Activated CD8-positive, alpha-beta memory T cell treated with anti-CD3 and anti-CD28 coated beads for 48 hours (primary cell): ENCODE measurements around the gene NTM.
"Not testable (repeated sequence)": the region's sequence is repeated elsewhere in the genome, so short reads cannot be mapped to it uniquely, and the experiment has no call there.

ENCODE experiments used
- DNase-seq, 3 experiments: peaks; one replicate each; pipeline ENCODE4 v3.0.0-alpha.2; 2020; ENCODE audit warnings: low read depth in 2 of 3, low spot score in 2 of 3

NTM gene

DNA sequence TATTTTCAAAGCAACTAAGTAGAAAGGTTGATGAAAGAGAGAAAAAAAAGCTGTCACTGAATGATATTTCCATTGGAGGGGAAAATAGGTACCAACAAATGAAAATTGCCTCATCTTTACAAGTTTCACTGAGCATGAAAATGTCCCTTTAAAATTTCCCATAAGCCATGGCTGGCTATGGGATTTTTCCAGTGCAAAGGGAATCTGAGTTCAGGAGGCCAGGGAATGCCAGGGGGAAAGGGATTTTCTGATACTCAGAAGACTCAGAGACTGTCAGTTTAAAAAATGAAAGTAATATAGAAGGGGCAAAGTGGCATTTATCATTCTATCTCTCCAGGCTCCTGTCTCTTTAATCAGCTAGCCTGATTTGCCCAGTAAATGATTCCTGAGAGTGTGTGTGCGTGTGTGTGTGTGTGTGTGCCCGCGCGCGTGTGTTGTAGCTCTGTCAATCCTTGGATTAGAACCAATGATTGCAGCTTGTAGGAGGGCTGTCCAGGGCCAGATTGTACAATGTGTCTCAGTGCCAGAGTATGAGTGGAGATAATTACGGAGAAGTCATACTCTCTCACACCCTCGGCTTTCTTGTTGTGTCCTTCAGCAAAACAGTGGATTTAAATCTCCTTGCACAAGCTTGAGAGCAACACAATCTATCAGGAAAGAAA, at the start of gene NTM:
Gene NTM (plus strand): TSS at position 526 of the 662 bp plus-strand sequence.
- DNase-seq: no peak

- no peak for DNase-seq
These were observed 45.4 kb upstream of the NTM start for GRCh38 chr11:131324921-131325570.

DNA sequence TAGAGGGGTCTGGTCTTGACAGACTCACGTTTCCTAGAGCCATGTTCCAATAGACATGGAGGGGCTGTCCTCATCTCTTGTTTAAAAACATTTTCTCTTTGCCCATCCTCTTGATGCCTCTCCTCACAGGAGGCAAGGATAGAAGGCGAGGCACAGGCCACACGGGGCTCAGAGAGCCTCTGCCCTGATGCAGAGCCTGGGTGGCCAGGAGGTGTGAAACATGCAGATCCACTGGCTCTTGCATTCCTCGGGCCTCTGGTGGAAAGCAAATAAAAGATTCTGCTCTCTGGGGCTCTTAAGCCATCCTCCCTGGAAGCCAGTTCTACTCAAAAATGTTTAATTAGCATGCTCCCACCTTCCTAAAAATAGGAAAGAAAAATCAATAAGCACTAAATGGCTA, 43.6 kb upstream of the NTM start:
- no peak for DNase-seq

DNA sequence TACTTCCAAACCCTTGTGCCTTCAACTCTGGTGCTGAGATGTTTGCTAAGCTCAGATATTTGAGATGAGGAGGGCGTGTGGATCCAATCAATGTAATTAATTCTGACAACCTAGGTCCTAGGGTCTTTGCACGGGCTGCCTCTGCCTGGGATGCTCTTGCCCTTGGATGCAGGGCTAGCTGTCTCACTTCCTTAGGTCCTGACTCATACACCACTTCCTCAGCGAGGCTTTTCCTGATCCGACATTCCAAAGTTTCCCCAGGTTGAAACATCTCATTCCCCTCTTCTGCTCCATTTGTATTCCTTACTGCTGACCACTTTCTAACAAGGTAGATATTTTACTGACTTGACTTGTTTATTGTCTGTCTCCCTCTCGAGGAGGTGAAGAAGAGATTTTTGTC, 43.0 kb upstream of the NTM start:
- DNase-seq: no peak

GRCh38 chr11:131328843-131329242, 41.6 kb upstream of the NTM start:
- DNase-seq: no peak

- DNase-seq: no peak
These were observed 39.4 kb upstream of the NTM start for GRCh38 chr11:131331010-131331409.

GRCh38 chr11:131331546-131331945, 38.9 kb upstream of the NTM start:
- no peak for DNase-seq

DNA sequence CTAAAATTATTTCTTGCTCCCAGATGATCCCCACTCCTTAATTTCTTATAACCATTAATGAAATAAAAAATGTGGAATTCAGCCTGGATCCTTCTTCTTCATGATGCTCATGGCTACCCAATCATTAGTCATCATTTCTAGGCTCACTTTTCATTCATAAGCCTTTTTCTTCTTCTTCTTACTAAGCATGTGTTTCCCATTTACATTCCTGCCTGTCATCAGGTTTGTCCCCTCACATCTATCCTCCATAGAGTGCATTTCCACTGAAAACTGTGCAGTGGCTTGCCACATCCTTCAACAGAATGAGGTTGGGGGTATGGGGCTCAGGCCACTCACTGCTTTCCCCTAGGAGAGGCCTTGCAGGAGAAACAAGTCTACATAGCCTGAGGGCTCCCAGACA, 35.8 kb upstream of the NTM start:
- no peak for DNase-seq

DNA sequence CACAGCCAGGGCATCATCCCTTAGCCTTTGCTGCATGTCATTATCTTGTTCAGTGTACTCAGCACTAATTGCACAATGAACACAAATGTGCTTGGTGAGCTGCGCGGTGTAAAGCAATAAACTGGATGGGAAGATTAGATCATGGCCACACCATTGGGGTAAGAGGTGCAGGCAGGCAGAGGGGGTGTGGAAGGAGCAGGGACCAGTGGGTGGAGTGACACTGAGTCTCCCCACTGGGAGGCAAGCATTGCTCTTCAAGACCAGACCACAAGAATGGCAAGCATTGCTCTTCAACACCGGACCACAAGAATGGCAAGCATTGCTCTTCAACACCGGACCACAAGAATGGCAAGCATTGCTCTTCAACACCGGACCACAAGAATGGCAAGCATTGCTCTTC, 28.5 kb upstream of the NTM start:
- not testable (repeated sequence) for DNase-seq

DNA sequence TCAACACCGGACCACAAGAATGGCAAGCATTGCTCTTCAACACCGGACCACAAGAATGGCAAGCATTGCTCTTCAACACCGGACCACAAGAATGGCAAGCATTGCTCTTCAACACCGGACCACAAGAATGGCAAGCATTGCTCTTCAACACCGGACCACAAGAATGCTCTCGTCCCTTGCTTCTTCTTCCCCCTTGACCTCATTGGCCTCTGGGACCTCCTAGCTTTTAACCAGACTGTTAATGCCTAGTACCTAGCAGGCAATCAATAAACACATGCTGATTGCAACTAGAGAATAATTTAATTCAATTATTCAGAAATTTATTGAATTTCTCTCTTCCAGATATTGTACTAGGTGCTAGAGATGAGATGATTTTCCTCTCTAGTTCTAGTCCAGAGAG, 28.0 kb upstream of the NTM start:
- not testable (repeated sequence) for DNase-seq

DNA sequence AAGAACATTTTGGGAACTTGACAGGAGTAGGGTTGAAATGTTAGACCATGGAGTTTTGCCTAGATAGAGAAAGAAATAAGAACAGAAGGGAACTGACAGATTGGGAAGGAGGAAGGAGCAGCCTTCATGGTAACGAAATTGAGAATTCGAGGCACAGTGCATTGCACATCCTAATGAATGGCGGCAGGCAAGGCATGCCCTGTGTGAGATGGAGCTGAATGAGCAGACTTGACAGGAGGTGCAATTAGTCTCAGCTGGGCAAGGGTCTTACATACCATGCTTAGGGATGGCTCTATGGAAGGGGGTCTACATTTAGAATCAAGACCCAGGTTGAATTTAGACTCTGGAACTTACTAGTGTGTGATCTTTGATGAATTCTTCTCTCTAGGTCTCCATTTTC, 25.0 kb upstream of the NTM start:
- DNase-seq: no peak

DNA sequence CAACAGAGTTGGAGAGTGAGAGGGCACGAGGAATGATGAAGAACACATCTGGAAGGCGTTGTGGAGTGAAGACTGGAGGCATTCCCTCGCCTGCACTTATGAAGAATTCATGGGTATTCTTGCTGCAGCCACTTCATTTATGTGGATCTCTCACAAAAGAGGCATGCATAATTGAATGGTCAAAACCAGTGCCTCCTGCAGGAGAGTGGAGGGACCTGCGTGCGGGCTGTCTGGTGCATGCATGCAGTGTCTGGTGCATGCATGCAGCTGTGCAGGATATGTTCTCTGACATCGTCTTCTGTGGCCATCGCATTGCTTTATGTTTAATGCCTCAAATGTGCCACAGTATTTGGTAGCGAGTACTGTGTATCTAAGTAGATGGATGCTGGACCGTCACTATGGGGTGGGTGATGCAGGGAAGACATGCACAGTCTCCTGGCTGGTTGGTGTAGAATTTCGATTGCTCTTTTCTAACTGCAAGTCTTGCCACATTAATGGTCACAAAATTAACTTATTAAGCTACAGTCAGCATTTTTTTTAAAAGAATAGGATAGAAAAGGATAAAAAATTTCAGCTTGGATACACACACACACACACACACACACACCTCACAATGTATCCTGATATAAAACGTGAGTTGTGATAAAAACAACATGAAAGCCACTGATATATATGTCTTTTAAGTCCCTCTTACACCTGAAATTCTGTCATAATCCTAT, 20.9 kb upstream of the NTM start:
- DNase-seq: no peak

DNA sequence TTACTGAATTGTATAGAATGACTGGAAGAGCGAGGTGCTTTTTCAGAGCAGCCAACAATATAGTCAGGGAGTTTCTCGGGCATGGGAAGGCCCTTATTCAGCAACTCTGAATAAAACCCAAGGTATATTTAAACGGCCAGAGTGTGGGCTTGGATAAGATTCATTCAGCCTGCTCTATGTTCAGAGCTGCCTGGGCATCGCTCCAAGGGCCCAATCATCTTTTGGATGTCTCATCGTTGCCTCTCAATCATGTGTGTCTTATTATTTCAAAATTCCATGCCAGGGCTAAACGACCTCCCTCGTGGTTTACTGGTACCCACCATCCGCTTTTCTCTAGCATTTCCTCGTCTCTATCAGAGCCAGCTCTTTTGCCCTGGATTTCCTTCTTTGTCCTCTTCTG, 19.5 kb upstream of the NTM start:
- DNase-seq: no peak

DNA sequence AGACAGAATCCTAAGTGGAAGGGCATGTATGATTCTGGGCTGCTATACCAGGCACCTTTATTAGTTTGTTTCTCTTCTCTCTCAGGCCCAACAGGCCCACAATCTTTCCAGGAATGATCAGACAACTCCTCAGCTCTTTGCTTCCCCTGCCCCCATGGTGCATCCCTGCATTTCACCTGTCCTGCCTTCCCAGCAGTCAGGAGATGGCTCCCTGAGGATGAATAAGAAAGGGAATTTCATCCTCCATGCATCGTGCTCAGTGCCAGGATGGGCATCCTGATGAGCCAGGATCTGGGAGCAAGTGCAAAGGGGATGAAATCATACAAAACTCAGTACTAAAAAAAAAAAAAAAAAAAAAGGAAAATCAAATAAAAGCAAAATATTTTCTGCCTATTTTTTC, 18.6 kb upstream of the NTM start:
- DNase-seq: no peak

GRCh38 chr11:131353766-131354165, 16.6 kb upstream of the NTM start:
- no peak for DNase-seq

- no peak for DNase-seq
These were observed 16.1 kb upstream of the NTM start for GRCh38 chr11:131354251-131354701.

GRCh38 chr11:131356206-131356605, 14.2 kb upstream of the NTM start:
- DNase-seq: no peak

DNA sequence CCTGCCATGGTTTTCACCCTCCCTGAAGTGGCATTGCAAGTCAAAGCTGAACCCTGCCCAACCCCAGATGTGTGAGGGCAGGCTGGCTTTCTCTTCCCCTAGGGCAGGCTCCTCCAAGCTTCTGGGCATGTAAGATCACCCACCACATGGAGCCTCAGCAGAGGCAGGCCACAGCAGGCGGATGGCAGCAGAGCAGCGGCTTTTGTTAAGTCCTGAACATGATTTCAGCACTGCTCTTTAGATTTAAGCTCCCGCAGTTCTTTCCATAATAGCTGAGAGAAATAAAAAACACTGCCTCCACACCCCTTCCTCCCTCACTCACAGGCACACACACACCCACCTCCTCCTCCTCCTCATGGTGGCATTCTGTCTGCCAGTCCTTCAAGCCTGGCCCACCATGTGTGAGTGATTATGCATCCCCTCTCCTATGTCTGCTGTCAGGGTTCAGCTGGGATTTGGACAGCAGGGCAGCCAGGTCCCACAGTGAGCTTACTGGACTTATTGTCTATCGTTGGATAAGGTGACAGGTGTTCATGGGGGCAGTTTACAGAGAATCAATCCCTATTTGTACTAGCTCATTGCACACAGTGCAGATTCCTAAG, 5.0 kb upstream of the NTM start:
- DNase-seq: no peak

GRCh38 chr11:131370901-131371790, 731 bp downstream of the NTM start:
- no peak for DNase-seq

- DNase-seq: no peak
These were observed 1.3 kb downstream of the NTM start for GRCh38 chr11:131371791-131372104.
